ENCODE measurements around the gene VAMP5.

VAMP5 gene

GRCh38 chr2:85549095-85549494, 35.1 kb upstream of the VAMP5 start:
- no peaks in the 10 kb centered on the region for H3K4me1 ChIP-seq (ENCODE audit: low read length)
- TF ChIP-seq CTCF (IDR thresholded peaks at IDR 0.05; ENCODE audit: low read length): no peak
- TF ChIP-seq EZH2 (optimal IDR thresholded peaks at IDR 0.05; ENCODE audit: low read depth, low read length): no peak
- no peak for TF ChIP-seq EZH2phosphoT487 (IDR thresholded peaks at IDR 0.05; ENCODE audit: low read length)
- H3K9me2 ChIP-seq (replicated peaks; ENCODE audit: insufficient read depth, low read length): no peaks in the 10 kb centered on the region
- H3K27ac ChIP-seq (ENCODE audit: low read length): no peak overlapping the region
- no peaks in the 10 kb centered on the region for H3K79me2 ChIP-seq (ENCODE audit: low read length)
- H3K4me3 ChIP-seq (ENCODE audit: low read length): no peak overlapping the region
- H3K27me3 ChIP-seq (replicated peaks; ENCODE audit: insufficient read depth, low read length): no peaks in the 10 kb centered on the region
- peaks cover 3% of the 10 kb centered on the region; the same call in 1 of the 2 replicates for H4K20me1 ChIP-seq (ENCODE audit: insufficient read depth, low read length)
- DNase-seq: no peak
- no peak overlapping the region for H3K4me2 ChIP-seq (ENCODE audit: low read depth, low read length)
- no peaks in the 10 kb centered on the region for H3K9me3 ChIP-seq (replicated peaks; ENCODE audit: insufficient read depth, low read length)
- no peak overlapping the region for H2AFZ ChIP-seq (ENCODE audit: low read length)
- H3F3A ChIP-seq (ENCODE audit: insufficient read depth, low read length): peaks cover 41% of the 10 kb centered on the region
- H3K9ac ChIP-seq (ENCODE audit: low read length): no peak overlapping the region
- no peaks in the 10 kb centered on the region; the same call in 1 of the 2 replicates for H3K36me3 ChIP-seq (replicated peaks; ENCODE audit: insufficient read depth, low read length)

- Histone ChIP-seq H3K79me2 (ENCODE audit: low read length) (no peaks in the 10 kb centered on the region), H3K9me3 (replicated peaks; ENCODE audit: insufficient read depth, low read length) (no peaks in the 10 kb centered on the region), H4K20me1 (ENCODE audit: insufficient read depth, low read length) (peaks cover 3% of the 10 kb centered on the region; the same call in 1 of the 2 replicates), H3K9me2 (replicated peaks; ENCODE audit: insufficient read depth, low read length) (no peaks in the 10 kb centered on the region), H3K4me2 (ENCODE audit: low read depth, low read length) (no peak overlapping the region), H2AFZ (ENCODE audit: low read length) (no peak overlapping the region), H3K36me3 (replicated peaks; ENCODE audit: insufficient read depth, low read length) (no peaks in the 10 kb centered on the region; the same call in 1 of the 2 replicates), H3F3A (ENCODE audit: insufficient read depth, low read length) (peaks cover 35% of the 10 kb centered on the region), H3K27ac (ENCODE audit: low read length) (no peak overlapping the region), H3K27me3 (replicated peaks; ENCODE audit: insufficient read depth, low read length) (no peaks in the 10 kb centered on the region), H3K4me3 (ENCODE audit: low read length) (no peak overlapping the region), H3K4me1 (ENCODE audit: low read length) (no peaks in the 10 kb centered on the region), H3K9ac (ENCODE audit: low read length) (no peak overlapping the region)
- no peak for DNase-seq
- no peak for TF ChIP-seq EZH2phosphoT487 (IDR thresholded peaks at IDR 0.05; ENCODE audit: low read length)
- TF ChIP-seq EZH2 (optimal IDR thresholded peaks at IDR 0.05; ENCODE audit: low read depth, low read length): no peak
- no peak for TF ChIP-seq CTCF (IDR thresholded peaks at IDR 0.05; ENCODE audit: low read length)
Measured at GRCh38 chr2:85549826-85550225, 34.4 kb upstream of the VAMP5 start.

- Histone ChIP-seq H3K4me3 (ENCODE audit: low read length) (no peak overlapping the region), H3K27ac (ENCODE audit: low read length) (no peak overlapping the region), H3K9me3 (replicated peaks; ENCODE audit: insufficient read depth, low read length) (no peaks in the 10 kb centered on the region), H3K36me3 (replicated peaks; ENCODE audit: insufficient read depth, low read length) (no peaks in the 10 kb centered on the region; the same call in 1 of the 2 replicates), H2AFZ (ENCODE audit: low read length) (no peak overlapping the region), H4K20me1 (ENCODE audit: insufficient read depth, low read length) (peaks cover under 1% of the 10 kb centered on the region; the same call in 1 of the 2 replicates), H3K9me2 (replicated peaks; ENCODE audit: insufficient read depth, low read length) (no peaks in the 10 kb centered on the region), H3K4me2 (ENCODE audit: low read depth, low read length) (no peak overlapping the region), H3F3A (ENCODE audit: insufficient read depth, low read length) (peaks cover 30% of the 10 kb centered on the region), H3K27me3 (replicated peaks; ENCODE audit: insufficient read depth, low read length) (no peaks in the 10 kb centered on the region), H3K4me1 (ENCODE audit: low read length) (no peaks in the 10 kb centered on the region), H3K79me2 (ENCODE audit: low read length) (no peaks in the 10 kb centered on the region), H3K9ac (ENCODE audit: low read length) (no peak overlapping the region)
- no peak for TF ChIP-seq EZH2 (optimal IDR thresholded peaks at IDR 0.05; ENCODE audit: low read depth, low read length)
- no peak for TF ChIP-seq CTCF (IDR thresholded peaks at IDR 0.05; ENCODE audit: low read length)
- TF ChIP-seq EZH2phosphoT487 (IDR thresholded peaks at IDR 0.05; ENCODE audit: low read length): no peak
- DNase-seq: no peak
Measured at GRCh38 chr2:85550486-85550885, 33.7 kb upstream of the VAMP5 start.

Measured in MM.1S (cell line).